Activated CD8-positive, alpha-beta T cell treated with anti-CD3 and anti-CD28 coated beads for 36 hours (primary cell): Measurements from ENCODE around the gene NFATC3. TPM values are rescaled to one million over a fixed set of nuclear protein-coding genes. Genes with fewer than 3 reads are reported as not detected.

ENCODE experiments used
- ATAC-seq: fragments of 200-7000 bp; cut with Tn5 transposase; one replicate; pipeline ENCODE4 v1.10.0; 2021; ENCODE audit warnings: mild to moderate bottlenecking, moderate library complexity
- CTCF ChIA-PET: fragments of 350-600 bp; sonication (Branson Sonifier 250); formaldehyde crosslinking; loops from one replicate; lab custom pipeline; 2021; ENCODE audit warnings: antibody characterized with exemption; lab: Charles Lee
- POLR2A ChIA-PET: fragments of 350-600 bp; sonication (Branson Sonifier 250); formaldehyde crosslinking; loops from one replicate; lab custom pipeline; 2021; ENCODE audit warnings: antibody characterized with exemption; lab: Charles Lee
- DNase-seq: peaks from one replicate; pipeline ENCODE4 v3.0.0-alpha.2; 2020
- H3K27ac Mint-ChIP-seq: one replicate; pipeline ENCODE4 v1.8.0; 2021; ENCODE audit warnings: mild to moderate bottlenecking, mixed read lengths
- H3K27me3 Mint-ChIP-seq: one replicate; pipeline ENCODE4 v1.8.0; 2021; ENCODE audit warnings: mixed read lengths
- H3K36me3 Mint-ChIP-seq: one replicate; pipeline ENCODE4 v1.8.0; 2021; ENCODE audit warnings: low read depth, mixed read lengths
- H3K4me1 Mint-ChIP-seq: one replicate; pipeline ENCODE4 v1.8.0; 2021; ENCODE audit warnings: low read depth, mixed read lengths
- H3K4me3 Mint-ChIP-seq: one replicate; pipeline ENCODE4 v1.8.0; 2021; ENCODE audit warnings: mild to moderate bottlenecking, moderate library complexity, mixed read lengths
- H3K9me3 Mint-ChIP-seq: one replicate; pipeline ENCODE4 v1.8.0; 2021; ENCODE audit warnings: mixed read lengths
- intact Hi-C: fragments of 100-400 bp; cut with micrococcal nuclease; formaldehyde crosslinking; loops from one replicate; pipeline ENCODE4 v1.10.0; 2022
- total RNA-seq, 2 experiments: library from RNA; stranded (reverse); gene quantifications; one replicate each; pipeline ENCODE4 v1.2.3, GENCODE V29; 2021
- TF ChIP-seq, protein P1 (sequence below): fragments of 200-600 bp; IDR thresholded peaks from one replicate; pipeline ENCODE4 v1.8.0; 2022; ENCODE audit warnings: antibody characterized with exemption, mild to moderate bottlenecking

The NFATC3 gene
- total RNA-seq, 2 experiments from 2014 or later = 102 to 104 TPM

DNA sequence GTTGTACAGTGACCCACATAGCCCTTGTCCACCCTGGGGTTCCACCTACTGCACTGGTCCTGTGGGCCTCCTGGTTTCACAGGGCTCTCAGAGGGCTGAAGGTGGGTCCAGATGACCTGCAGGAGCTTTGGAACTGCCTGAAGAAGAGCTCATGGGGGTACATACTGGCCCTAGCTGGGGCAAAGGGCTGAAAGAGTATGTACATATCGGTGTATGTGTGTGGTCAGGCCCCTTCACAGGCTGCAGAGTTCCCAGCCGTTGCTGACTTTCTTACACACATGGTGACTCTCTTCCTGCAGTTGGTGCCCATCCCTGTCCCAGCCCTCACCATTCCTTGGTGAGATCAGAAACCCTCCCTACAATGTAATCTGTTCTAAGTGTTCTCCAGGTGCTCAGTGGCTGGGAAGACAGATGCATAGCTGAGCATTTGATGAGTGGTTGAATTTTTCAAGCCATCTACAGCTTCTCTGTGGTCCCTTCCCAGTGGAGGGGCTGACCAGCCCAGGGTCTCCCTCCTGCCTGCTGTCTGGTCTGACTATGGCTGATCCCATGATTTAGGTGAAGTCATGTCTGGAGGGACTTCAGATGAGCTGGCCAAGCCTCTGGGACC lies 2.4 kb upstream of the NFATC3 start:
- H3K4me3 Mint-ChIP-seq = no peak overlapping the region
- H3K4me1 Mint-ChIP-seq = peaks cover 64% of the 10 kb centered on the region

DNA sequence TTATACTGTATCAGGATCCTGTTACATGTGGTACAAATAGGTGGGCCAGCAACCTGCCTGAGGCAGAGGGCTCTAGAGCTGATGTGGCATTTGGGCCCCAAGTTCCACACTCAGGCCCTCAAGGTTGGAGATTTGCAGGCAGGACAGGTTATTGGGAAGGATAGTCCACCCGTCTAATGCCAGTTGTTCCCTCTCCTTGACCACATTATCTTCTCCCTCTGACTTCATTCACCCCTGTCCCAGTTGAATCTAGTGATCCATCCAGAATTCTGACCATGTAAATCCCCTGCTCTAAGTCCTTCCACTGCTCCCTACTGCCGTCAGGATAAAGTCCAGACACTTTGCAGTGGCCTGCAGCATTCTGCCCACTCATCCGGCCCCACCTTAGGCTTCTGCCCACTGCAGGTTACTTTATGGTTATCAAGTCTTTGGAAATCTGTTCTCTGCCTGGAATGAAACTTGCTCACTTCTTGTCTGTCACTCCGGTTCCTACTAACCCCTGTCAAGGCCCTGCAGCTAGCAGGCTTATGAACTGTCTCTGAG lies 1.9 kb upstream of the NFATC3 start:
- TF ChIP-seq, protein P1, sequence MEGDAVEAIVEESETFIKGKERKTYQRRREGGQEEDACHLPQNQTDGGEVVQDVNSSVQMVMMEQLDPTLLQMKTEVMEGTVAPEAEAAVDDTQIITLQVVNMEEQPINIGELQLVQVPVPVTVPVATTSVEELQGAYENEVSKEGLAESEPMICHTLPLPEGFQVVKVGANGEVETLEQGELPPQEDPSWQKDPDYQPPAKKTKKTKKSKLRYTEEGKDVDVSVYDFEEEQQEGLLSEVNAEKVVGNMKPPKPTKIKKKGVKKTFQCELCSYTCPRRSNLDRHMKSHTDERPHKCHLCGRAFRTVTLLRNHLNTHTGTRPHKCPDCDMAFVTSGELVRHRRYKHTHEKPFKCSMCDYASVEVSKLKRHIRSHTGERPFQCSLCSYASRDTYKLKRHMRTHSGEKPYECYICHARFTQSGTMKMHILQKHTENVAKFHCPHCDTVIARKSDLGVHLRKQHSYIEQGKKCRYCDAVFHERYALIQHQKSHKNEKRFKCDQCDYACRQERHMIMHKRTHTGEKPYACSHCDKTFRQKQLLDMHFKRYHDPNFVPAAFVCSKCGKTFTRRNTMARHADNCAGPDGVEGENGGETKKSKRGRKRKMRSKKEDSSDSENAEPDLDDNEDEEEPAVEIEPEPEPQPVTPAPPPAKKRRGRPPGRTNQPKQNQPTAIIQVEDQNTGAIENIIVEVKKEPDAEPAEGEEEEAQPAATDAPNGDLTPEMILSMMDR = no peak
- peak overlapping the region; percentile 99 for H3K27ac Mint-ChIP-seq
- peaks cover 58% of the 10 kb centered on the region for H3K4me1 Mint-ChIP-seq
- DNase-seq = no peak
- ATAC-seq = no peak
- CTCF ChIA-PET = interaction anchor here (0.8 to 3.4 kb wide), 6 partner anchors 15 to 200 kb away, joined by 3 to 15 read pairs (median 5); no protein-coding TSS in a partner anchor
- intact Hi-C loops = no loop called here
- H3K36me3 Mint-ChIP-seq = peaks cover 46% of the 10 kb centered on the region
- POLR2A ChIA-PET = interaction anchor here (0.9 to 3.5 kb wide), 4 partner anchors 9 to 122 kb away, joined by 4 to 34 read pairs (median 11); no protein-coding TSS in a partner anchor
- H3K9me3 Mint-ChIP-seq = peaks cover 2% of the 10 kb centered on the region
- H3K27me3 Mint-ChIP-seq = no peaks in the 10 kb centered on the region
- H3K4me3 Mint-ChIP-seq = no peak overlapping the region

More for the DNA sequence above, 2.4 kb upstream of the NFATC3 start:
- Mint-ChIP-seq H3K27ac (peak overlapping the region; percentile 99), H3K27me3 (no peaks in the 10 kb centered on the region), H3K9me3 (peaks cover 2% of the 10 kb centered on the region), H3K36me3 (peaks cover 51% of the 10 kb centered on the region)
- POLR2A ChIA-PET = interaction anchor here (0.5 to 3.5 kb wide), 4 partner anchors 8 to 419 kb away, joined by 3 to 34 read pairs (median 5); no protein-coding TSS in a partner anchor
- TF ChIP-seq, protein P1 = no peak
- DNase-seq (no peak), ATAC-seq (no peak)
- CTCF ChIA-PET = interaction anchor here (0.8 to 3.4 kb wide), 4 partner anchors 17 to 147 kb away, joined by 3 to 15 read pairs (median 4); no protein-coding TSS in a partner anchor
- intact Hi-C loops = no loop called here

DNA sequence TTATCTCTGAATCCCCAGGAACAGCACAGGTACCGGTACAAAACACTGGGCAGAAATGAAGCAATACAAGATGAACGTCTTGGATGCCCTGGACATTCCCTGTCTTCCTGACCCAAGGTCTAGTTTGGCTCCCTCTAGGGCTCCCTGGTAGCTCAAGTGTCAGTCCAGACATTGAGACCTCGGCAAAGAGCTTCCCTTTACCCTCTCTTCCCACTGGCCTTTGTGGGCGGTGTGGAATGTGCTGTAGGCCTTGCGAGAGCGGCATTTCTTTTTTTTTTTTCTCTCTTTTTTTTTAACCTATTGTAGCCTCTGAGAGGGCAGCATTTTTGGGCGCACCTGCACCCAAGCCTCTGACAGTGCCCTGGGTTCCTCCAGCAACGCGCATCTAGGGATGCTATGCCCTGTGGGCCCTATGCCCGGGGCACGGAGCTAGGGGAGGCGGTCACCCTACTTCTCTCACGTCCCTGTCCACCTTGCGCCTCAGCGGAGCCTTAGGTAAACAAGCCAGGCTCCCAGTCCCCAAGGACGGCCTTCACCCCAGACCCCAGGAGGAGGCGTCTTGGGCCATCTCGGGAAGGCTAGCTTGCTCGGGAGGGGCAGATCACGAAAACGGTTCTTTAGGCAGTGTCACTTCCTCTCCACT lies 1.2 kb upstream of the NFATC3 start:
- TF ChIP-seq, protein P1 = no peak
- intact Hi-C loops = no loop called here

DNA sequence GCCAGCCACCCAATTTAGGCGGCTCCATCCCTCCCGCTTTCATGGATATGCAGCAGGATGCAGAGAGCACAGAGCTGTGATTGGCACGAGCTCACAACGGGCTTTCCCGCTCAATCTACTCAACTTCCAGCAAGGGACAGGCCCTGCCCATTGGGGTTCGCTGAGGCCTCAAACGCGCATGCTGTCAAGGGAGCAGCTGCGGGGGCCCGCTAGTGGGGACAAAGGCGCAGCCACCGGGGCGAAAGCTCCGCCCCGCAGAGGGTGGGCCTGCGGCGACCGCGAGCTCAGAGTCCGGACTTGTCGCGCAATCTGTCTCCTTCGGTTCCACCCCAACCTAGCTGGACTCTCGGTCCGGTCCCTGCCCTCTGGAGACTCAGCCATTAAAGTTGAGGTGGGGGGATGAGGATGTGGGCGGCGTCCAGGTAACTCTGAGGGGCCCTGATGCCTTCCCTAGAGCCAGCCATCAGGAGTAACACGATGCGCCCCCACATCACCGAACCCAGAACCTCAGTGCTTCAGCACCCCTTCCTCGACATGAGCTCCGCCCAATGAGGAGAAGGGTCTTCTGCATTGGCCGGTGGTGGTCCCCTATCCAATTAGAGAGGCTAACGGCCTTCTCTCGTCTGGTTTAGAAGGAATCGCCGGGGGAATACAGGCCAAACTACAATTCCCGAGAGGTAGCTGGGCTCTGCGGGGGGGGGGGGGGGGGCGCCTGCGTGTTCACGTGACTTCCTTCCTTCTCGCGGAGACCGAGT lies 489 bp upstream of the NFATC3 start:
- peak; percentile 64 for ATAC-seq
- Mint-ChIP-seq H3K9me3 (peaks cover 2% of the 10 kb centered on the region), H3K4me1 (peaks cover 50% of the 10 kb centered on the region), H3K27me3 (no peaks in the 10 kb centered on the region), H3K4me3 (peak overlapping the region; percentile 88), H3K27ac (peak overlapping the region; percentile 99), H3K36me3 (peaks cover 37% of the 10 kb centered on the region)
- CTCF ChIA-PET = interaction anchor here (0.9 to 3.4 kb wide), 19 partner anchors 9 to 201 kb away, joined by 3 to 18 read pairs (median 4); no protein-coding TSS in a partner anchor
- intact Hi-C loops = no loop called here
- TF ChIP-seq, protein P1 = no peak
- POLR2A ChIA-PET = interaction anchor here (0.6 to 3.5 kb wide), 23 partner anchors 9 to 278 kb away, joined by 3 to 34 read pairs (median 4); partner anchors contain the start of genes DDX28, DPEP2, DUS2 and PSMB10
- DNase-seq = peak; percentile 96

More for the DNA sequence above, 1.2 kb upstream of the NFATC3 start:
- Mint-ChIP-seq H3K36me3 (peaks cover 41% of the 10 kb centered on the region), H3K9me3 (peaks cover 2% of the 10 kb centered on the region), H3K4me1 (peaks cover 54% of the 10 kb centered on the region), H3K4me3 (peak overlapping the region; percentile 88), H3K27ac (peak overlapping the region; percentile 99), H3K27me3 (no peaks in the 10 kb centered on the region)
- ATAC-seq (no peak), DNase-seq (no peak)
- POLR2A ChIA-PET = interaction anchor here (0.8 to 3.5 kb wide), 14 partner anchors 9 to 277 kb away, joined by 3 to 34 read pairs (median 6); partner anchors contain the start of genes DDX28, DPEP2, DUS2 and PSMB10
- CTCF ChIA-PET = interaction anchor here (0.9 to 3.4 kb wide), 14 partner anchors 8 to 201 kb away, joined by 3 to 18 read pairs (median 6); no protein-coding TSS in a partner anchor
